ENCODE data around the gene IDE. TPM values are rescaled to one million over a fixed set of nuclear protein-coding genes. Genes with fewer than 3 reads are reported as not detected.

IDE gene
- total and polyA plus RNA-seq, 2 of the 4 experiments (the other 2 are of a cell fraction), result 9.3 to 27.4 TPM

DNA sequence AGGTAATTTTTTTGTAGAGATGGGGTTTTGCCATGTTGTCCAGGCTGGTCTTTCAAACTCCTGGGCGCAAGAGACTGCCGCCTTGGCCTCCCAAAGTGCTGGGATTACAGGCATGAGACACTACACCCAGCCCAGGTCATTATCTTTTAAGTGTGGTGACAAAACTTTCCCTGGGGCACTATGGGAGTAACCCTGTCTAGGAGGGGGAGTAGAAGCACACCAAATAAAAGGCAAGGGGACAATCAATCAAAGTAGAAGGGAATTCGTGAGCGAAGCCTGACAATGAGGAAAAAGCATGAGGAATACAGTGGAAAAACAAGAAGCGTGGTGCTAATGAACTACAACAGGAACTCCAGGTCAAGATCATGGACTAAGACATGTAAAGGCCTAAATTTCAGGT, 31.4 kb downstream of the IDE start:
- H2AFZ ChIP-seq (replicated peaks; ENCODE audit: low read length, poor library complexity), result no peak overlapping the region
- H3K27me3 ChIP-seq (ENCODE audit: control insufficient read depth, insufficient read depth, low read length), result no peaks in the 10 kb centered on the region
- H4K91ac ChIP-seq (ENCODE audit: insufficient read depth, low read depth, low read length), result no peak overlapping the region
- H3K36me3 ChIP-seq (ENCODE audit: control insufficient read depth, insufficient read depth, low read length), result peaks cover 2% of the 10 kb centered on the region; the same call in 1 of the 2 replicates
- ATAC-seq (ENCODE audit: low read depth) (no peak), DNase-seq (no peak)
- no peak overlapping the region for H4K8ac ChIP-seq (ENCODE audit: low read depth in 2 of 2, low read length in 2 of 2)
- WGBS, 2 experiments (ENCODE audit: extremely low coverage in 2 of 2, insufficient read length in 1 of 2), result 100% methylated on average over 1 of the region's 5 CpGs; no CpG with 5 or more reads in 1 of the 2 experiments
- no peak overlapping the region for H3K23ac ChIP-seq (ENCODE audit: low read depth, low read length)
- no TSS peak for BruUV-seq (replicated peaks)
- dilution Hi-C loops (cut with HindIII; ENCODE audit: low sequenced_read_pairs, unreplicated experiment), result no loop called here
- no peak overlapping the region for H3K4me2 ChIP-seq (ENCODE audit: low read depth, low read length)
- H3K18ac ChIP-seq (ENCODE audit: low read depth, low read length), result no peak overlapping the region
- in situ Hi-C loops (cut with MboI; ENCODE audit: low sequenced_read_pairs), result no loop called here
- H4K5ac ChIP-seq (ENCODE audit: low read depth, low read length), result no peak overlapping the region
- POLR2A ChIA-PET (ENCODE audit: unreplicated experiment), result no interaction called here
- no peak for TF ChIP-seq MAZ (IDR thresholded peaks at IDR 0.05; ENCODE audit: borderline replicate concordance, low read depth, low read length)
- TF ChIP-seq SMC3 (IDR thresholded peaks at IDR 0.05; ENCODE audit: low read depth, low read length), result no peak
- TF ChIP-seq MXI1 (IDR thresholded peaks at IDR 0.05; ENCODE audit: borderline replicate concordance, low read depth, low read length), result no peak
- no peak for TF ChIP-seq CEBPB (IDR thresholded peaks at IDR 0.05; ENCODE audit: low read depth, low read length)
- no peak for TF ChIP-seq NFE2L2 (IDR thresholded peaks at IDR 0.05; ENCODE audit: low read depth, low read length)
- TF ChIP-seq FOS (IDR thresholded peaks at IDR 0.05; ENCODE audit: low read depth, low read length), result no peak
- TF ChIP-seq, protein P1, sequence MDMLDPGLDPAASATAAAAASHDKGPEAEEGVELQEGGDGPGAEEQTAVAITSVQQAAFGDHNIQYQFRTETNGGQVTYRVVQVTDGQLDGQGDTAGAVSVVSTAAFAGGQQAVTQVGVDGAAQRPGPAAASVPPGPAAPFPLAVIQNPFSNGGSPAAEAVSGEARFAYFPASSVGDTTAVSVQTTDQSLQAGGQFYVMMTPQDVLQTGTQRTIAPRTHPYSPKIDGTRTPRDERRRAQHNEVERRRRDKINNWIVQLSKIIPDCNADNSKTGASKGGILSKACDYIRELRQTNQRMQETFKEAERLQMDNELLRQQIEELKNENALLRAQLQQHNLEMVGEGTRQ (IDR thresholded peaks at IDR 0.05; ENCODE audit: low read depth, low read length), result no peak
- TF ChIP-seq RCOR1 (IDR thresholded peaks at IDR 0.05; ENCODE audit: insufficient replicate concordance, low read length), result no peak
- TF ChIP-seq POLR2A (IDR thresholded peaks at IDR 0.05; ENCODE audit: low read depth, low read length), result no peak
- no peak for TF ChIP-seq RFX5 (IDR thresholded peaks at IDR 0.05; ENCODE audit: low read depth, low read length)
- TF ChIP-seq, protein P2, sequence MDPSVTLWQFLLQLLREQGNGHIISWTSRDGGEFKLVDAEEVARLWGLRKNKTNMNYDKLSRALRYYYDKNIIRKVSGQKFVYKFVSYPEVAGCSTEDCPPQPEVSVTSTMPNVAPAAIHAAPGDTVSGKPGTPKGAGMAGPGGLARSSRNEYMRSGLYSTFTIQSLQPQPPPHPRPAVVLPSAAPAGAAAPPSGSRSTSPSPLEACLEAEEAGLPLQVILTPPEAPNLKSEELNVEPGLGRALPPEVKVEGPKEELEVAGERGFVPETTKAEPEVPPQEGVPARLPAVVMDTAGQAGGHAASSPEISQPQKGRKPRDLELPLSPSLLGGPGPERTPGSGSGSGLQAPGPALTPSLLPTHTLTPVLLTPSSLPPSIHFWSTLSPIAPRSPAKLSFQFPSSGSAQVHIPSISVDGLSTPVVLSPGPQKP (IDR thresholded peaks at IDR 0.05; ENCODE audit: borderline replicate concordance, low read depth, low read length), result no peak
- no peak overlapping the region for H2BK20ac ChIP-seq (ENCODE audit: low read depth, low read length)
- H3K9me3 ChIP-seq (ENCODE audit: control insufficient read depth, insufficient read depth, low read length), result no peaks in the 10 kb centered on the region
- no peak overlapping the region for H3K4ac ChIP-seq (ENCODE audit: low read depth, low read length)
- intact Hi-C loops (cut with micrococcal nuclease), result no loop called here
- no peak overlapping the region for H3K56ac ChIP-seq (ENCODE audit: extremely low read depth, insufficient read depth, low read length)
- H3K4me1 ChIP-seq (ENCODE audit: control insufficient read depth, insufficient read depth, low read length), result peaks cover 2% of the 10 kb centered on the region
- no peak overlapping the region for H3K9ac ChIP-seq (ENCODE audit: low read depth, low read length)
- peaks cover 4% of the 10 kb centered on the region; the same call in 1 of the 2 replicates for H3K9me1 ChIP-seq (ENCODE audit: insufficient read depth, low read length)
- peaks cover 15 to 36% of the 10 kb centered on the region in 2 experiments for H3K79me1 ChIP-seq (ENCODE audit: low read depth in 1 of 2, low read length in 2 of 2)
- no peak overlapping the region for H2BK5ac ChIP-seq (ENCODE audit: low read depth, low read length, poor library complexity, severe bottlenecking)
- peaks cover 13% of the 10 kb centered on the region; the same call in 1 of the 2 replicates for H4K20me1 ChIP-seq (ENCODE audit: insufficient read depth, low read length)
- no peak overlapping the region for H2BK15ac ChIP-seq (ENCODE audit: low read depth, low read length)
- no peak overlapping the region for H3K4me3 ChIP-seq (ENCODE audit: insufficient read depth, low read depth, low read length)
- CTCF ChIA-PET, result no interaction called here
- no peak overlapping the region for H3K14ac ChIP-seq (replicated peaks; ENCODE audit: low read depth, low read length)
- H3K27ac ChIP-seq (ENCODE audit: insufficient read depth, low read length), result no peak overlapping the region
- no peak overlapping the region for H2AK9ac ChIP-seq (replicated peaks; ENCODE audit: low read depth, low read length, poor library complexity)
- H2BK120ac ChIP-seq (ENCODE audit: low read depth, low read length), result no peak overlapping the region
- no peak overlapping the region for H2AK5ac ChIP-seq (ENCODE audit: low read depth, low read length)
